OCI-M2 (cell line): ENCODE results near the gene RPS21.

Experiments
- DNase-seq: peaks from one replicate; lab custom pipeline; 2025; ENCODE audit not compliant: unreplicated experiment; lab: John Stamatoyannopoulos, UW

The RPS21 gene

GRCh38 chr20:62353289-62354030, 33.4 kb upstream of the RPS21 start:
- DNase-seq = no peak

DNA sequence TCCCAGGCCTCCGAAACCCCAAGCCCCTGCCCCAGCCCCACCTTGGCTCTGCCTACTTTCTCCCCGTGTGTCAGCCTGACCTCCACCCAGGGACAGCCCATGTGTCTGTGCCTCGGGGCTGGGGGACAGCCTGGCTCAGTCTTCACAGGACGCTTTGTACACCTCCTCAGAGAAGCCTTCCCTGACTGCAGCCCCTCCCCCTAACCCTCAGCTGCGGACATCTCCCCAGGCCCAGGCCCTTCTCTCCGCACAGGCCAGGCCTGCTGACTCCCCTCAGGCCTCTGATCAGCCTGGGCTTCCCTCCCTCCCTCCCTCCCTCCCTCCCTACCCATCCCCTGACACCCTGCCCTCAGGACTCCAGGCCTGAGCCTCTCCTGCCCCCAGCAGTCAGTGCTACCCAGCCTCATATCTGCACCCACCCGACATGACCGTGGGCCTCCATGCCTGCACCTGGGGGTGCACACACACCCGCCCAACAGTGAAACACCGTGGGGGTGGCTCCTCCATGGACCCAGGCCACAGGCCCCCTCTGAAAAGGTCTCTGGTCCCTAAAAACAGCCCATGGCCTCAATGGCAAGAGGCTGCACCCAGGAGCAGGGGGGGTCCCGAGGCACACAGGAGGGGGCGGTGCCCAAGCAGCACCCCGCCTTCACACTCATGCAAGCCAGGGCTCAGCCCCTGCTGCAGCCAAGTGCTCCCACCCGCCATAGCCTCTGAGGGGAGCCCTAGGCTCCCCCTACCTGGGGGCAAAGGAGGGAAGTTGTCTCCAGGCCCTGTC, 32.7 kb upstream of the RPS21 start:
- DNase-seq = no peak

- DNase-seq = no peak
Observed at GRCh38 chr20:62354811-62355341, 32.0 kb upstream of the RPS21 start.

GRCh38 chr20:62355516-62355877, 31.4 kb upstream of the RPS21 start:
- no peak for DNase-seq

DNA sequence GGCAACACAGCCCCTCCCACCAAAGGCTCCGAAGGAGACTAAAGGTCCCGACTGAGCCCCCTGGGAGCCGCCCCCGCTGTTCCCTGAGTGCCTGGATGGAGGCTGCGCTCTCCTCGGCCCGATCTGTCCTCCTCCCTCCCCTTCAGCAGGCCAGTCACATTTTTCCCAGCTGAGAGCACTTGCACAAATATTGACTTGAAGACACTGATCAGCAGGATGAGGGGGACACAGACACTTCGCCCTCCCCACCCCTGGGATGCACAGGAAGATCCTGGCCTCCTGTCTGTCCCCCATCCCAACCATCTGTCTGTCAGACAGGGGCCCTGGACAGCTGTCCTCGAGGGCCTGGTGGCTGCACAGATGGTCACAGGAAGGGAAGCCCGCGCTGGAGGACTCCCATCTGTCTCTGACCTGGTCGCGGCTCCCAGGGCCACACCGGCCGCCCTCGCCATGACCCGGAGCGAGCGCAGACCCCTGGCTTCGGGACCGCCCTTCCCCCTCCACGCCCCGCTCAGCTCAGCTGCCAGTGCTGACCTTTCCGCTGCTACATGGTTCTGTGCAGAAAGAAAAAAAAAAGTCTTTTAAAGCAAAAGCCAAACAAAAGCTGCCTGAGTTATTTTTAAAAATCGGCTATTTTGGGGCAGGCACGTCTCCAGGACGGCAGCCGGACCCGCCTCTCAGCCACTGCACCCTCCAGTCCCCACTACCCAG, 30.9 kb upstream of the RPS21 start:
- no peak for DNase-seq

GRCh38 chr20:62356589-62357186, 30.2 kb upstream of the RPS21 start:
- no peak for DNase-seq

DNA sequence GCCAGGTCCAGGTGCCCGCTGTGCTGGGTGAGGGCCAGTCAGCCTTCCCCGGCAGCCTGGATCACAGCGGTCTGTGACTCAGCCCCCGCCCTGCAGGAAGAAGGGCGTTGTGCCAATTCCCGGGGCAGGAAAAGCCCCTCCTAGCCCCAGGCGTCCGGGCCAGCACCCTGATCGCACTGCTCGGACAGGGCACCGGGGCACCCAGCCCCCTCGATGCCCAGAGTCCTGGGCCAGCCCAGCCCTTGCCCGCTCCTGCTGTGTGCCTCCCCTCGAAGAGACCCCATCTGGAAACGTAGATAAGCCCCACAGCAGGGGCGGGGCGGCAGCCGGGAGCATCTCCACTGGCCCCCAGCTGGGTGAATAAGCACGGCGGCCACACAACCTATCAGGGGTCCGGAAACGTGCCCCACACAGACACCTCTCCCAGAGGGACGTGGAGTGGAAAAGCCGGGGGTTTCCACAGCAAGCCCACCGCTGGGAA, 29.7 kb upstream of the RPS21 start:
- no peak for DNase-seq

- DNase-seq = no peak
Observed at GRCh38 chr20:62357681-62358080, 29.2 kb upstream of the RPS21 start.

DNA sequence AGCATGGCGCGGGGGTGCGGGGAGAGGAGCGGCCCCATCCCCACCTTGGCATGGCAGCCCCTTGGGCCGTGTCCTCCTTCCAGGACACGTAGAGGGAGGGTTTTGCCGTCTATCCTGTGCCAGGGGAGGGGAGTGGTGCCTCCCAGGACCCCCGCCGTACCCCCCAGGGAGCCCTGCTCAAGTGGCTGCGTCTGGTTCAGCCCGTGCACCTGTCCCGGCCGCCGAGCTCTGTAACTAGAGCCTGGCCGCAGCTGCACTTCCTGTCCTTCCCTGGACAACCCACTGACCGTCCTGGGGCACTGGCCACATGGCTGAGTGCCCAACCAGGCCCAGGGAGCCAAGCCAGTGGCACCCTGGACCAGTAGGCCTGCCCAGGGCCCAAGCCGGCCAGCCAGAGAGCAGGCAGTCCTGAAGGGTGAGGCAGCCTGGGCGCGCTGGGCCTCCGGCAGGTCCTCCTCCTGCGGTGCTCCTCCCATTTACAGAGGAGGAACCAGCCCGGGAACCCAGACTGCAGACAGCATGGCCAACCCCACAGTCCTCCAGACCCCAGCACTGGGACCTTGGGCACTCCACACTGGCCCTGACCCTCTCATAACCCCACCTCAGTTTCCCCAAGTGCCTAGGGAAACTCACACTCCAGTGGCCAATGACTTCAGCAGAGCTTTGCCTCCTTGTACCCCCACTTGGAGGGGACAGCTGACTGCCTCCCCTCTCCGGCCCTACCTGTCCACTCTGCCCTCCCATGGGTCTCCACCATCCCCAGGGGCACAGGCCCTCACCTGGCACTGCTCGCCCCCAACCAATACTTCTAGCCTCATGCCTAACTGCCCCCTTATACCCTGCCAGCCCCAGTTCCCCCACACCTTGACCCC, 28.5 kb upstream of the RPS21 start:
- DNase-seq = no peak

DNA sequence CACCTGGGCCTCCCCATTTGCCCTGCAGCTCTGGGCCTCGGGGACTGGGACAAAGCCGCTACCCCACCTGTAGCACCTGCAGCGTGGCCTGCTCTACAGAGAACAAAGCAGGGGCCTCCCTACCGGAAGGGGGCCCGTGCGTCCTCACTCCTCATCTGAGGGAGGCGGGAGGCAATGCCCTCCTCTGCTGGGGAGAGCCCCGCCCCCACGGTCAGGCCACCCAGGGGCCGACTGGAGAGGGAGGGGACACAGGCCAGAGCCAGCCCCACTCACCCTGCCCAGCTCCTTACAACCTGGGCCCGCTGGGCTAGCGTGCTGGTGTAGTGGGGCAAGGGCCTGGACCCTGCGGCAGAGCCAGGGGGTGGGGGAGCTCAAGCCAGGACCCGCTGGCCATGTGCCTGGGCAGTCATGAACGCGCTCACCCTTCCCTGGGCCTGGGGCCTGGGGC, 27.8 kb upstream of the RPS21 start:
- DNase-seq = no peak

DNA sequence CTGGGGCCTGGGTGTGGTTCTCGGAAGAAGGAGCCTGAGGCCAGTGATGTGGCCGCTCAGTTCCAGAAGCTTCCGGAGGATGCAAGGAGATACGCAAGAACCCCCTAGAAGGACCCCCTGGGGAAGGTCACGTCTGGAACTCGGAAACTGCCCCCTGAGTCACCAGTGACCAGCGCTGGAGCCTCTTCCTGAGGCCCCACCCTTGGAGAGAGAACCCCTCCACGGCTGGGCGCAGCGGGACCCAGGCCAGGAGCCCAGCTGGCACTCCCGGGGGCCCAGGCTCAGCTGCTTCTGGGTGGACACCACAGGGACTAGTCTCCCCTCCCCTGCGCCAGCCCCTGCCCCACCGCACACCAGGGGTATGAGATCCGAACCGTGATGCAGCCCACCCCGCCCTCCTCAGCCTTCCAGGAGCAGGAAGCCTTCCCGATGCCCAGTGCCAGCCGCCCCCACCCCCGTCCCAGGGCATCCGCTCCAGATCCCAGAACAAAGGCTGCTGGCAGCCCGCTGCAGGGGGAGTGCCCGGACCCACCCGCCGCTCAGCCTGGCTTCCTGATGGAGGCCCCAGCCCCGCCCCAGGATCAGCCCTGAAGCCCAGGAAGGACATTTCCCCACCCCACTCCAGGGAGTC, 27.3 kb upstream of the RPS21 start:
- no peak for DNase-seq

DNA sequence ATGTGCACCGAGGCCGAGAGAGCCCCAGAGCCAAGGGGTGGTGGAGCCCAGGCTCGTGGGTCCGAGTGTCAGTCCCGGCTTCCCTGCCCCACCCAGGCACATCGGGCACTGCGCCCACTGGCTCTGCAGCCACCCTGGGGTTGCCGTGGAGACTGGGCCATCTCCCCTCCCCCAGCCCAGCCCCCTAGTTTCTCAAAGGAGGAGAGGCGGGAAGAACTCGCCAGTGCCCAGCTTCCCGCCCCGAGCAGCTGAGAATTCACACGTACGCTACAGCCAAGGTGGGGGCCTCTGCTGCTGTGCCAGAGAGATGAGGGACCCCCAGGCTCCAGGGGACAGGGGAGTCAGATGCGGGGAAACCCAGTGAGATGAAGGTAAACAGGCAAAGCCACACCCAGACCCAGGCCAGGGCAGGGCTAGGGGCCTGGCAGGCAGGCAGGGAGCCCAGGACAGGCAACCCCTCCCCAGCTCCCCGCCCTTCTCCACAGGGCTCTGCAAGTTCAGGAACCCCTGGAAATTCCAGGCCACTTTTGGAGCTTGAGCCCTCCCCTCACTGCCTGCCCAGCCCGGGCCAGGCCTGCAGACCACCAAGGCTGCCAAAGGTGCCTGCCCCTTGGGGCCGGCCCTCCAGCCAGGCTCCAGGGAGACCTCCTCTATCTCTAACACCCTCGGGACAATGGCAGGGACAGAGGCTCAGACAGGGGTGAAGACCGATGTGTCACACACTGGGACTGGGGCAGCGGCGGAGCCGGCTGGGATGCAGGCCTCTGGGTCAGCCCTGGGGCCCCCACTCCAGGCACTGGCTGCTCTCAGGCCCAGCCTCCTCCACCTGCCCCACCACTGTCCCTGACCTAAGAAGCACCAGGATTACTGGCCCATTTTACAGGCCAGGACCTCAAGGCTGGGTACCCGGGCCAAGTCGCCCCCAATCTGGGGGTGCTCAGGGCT, 25.8 kb upstream of the RPS21 start:
- no peak for DNase-seq

DNA sequence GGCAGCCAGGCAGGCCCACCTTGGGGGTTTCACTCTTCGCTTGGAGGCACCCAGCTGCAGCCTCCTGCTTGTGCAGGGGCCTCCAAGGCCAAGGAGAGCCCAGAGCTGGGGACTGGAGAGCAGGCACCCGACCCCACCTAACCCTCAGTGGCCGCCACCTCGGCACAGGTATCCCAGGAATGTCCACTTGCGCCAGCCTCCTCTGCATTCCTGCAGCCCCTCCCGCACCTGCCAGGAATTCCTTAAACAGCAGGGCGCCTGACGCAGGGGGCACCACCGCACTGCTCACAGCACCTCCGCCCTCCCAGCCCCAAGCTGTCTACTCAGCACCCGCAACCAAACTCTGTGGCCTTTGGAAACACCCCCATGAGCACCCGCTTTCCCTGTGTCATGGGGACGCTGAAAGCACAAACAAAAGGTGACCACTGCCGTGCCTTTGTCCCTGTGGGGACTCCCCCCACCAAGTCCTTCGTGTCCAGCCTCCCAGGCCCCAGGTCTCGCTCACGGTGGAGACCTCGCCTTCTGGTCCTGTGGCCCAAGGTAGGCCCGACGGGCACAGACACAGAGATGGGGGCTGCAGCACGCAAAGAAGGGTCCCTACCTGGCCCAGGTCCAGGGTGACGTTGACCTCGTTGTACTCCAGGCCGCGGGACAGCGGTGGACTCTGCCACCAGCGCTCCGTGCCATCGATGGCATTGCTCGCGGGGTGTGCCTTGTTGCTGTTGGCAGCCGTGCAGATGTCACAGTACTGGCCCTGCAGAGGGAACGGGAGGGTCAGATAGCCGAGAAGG, 24.9 kb upstream of the RPS21 start:
- DNase-seq = no peak

GRCh38 chr20:62362590-62362940, 24.3 kb upstream of the RPS21 start:
- DNase-seq = no peak

GRCh38 chr20:62362991-62363919, 23.6 kb upstream of the RPS21 start:
- DNase-seq = no peak

- DNase-seq = no peak
Observed at GRCh38 chr20:62363920-62364851, 22.7 kb upstream of the RPS21 start.
